Activated B cell treated with CpG ODN at 0.5 μM for 24 hours (primary cell): ENCODE data around the gene LY6G5C. TPM values are rescaled to one million over a fixed set of nuclear protein-coding genes. Genes with fewer than 3 reads are reported as not detected.
A peak's percentile ranks its signal among the peaks of the same experiment; 100 is the strongest.

Experiments used
- ATAC-seq: fragments of 200-7000 bp; cut with Tn5 transposase; one replicate; pipeline ENCODE4 v1.10.0; 2021; ENCODE audit warnings: low read depth, mild to moderate bottlenecking, moderate library complexity
- CTCF ChIA-PET: fragments of 350-600 bp; sonication (Branson Sonifier 250); formaldehyde crosslinking; loops from one replicate; lab custom pipeline; 2021; ENCODE audit warnings: antibody characterized with exemption; lab: Charles Lee
- POLR2A ChIA-PET: fragments of 350-600 bp; sonication (Branson Sonifier 250); formaldehyde crosslinking; loops from one replicate; lab custom pipeline; 2021; ENCODE audit warnings: antibody characterized with exemption; lab: Charles Lee
- DNase-seq: peaks from one replicate; pipeline ENCODE4 v3.0.0; 2022
- H3K27ac Mint-ChIP-seq: one replicate; pipeline ENCODE4 v1.8.0; 2020; ENCODE audit warnings: mixed read lengths
- H3K27me3 Mint-ChIP-seq: one replicate; pipeline ENCODE4 v1.8.0; 2021; ENCODE audit warnings: mixed read lengths
- H3K36me3 Mint-ChIP-seq: one replicate; pipeline ENCODE4 v1.8.0; 2021; ENCODE audit warnings: low read depth, mixed read lengths
- H3K4me1 Mint-ChIP-seq: one replicate; pipeline ENCODE4 v1.8.0; 2021; ENCODE audit warnings: mixed read lengths
- H3K4me3 Mint-ChIP-seq: one replicate; pipeline ENCODE4 v1.8.0; 2020; ENCODE audit warnings: mild to moderate bottlenecking, mixed read lengths
- H3K9me3 Mint-ChIP-seq: one replicate; pipeline ENCODE4 v1.8.0; 2020; ENCODE audit warnings: mixed read lengths
- intact Hi-C: fragments of 100-400 bp; cut with micrococcal nuclease; formaldehyde crosslinking; loops from one replicate; pipeline ENCODE4 v1.15.1; 2024
- total RNA-seq: library from RNA; stranded (reverse); gene quantifications from 2 replicates; pipeline ENCODE4 v1.2.3, GENCODE V29; 2022
- TF ChIP-seq, protein P1 (sequence below): fragments of 200-600 bp; IDR thresholded peaks from one replicate; pipeline ENCODE4 v1.8.0; 2022; ENCODE audit warnings: antibody characterized with exemption, mild to moderate bottlenecking

Gene LY6G5C
- total RNA-seq, 1 donor from 2014 or later, result 0.73 TPM

DNA sequence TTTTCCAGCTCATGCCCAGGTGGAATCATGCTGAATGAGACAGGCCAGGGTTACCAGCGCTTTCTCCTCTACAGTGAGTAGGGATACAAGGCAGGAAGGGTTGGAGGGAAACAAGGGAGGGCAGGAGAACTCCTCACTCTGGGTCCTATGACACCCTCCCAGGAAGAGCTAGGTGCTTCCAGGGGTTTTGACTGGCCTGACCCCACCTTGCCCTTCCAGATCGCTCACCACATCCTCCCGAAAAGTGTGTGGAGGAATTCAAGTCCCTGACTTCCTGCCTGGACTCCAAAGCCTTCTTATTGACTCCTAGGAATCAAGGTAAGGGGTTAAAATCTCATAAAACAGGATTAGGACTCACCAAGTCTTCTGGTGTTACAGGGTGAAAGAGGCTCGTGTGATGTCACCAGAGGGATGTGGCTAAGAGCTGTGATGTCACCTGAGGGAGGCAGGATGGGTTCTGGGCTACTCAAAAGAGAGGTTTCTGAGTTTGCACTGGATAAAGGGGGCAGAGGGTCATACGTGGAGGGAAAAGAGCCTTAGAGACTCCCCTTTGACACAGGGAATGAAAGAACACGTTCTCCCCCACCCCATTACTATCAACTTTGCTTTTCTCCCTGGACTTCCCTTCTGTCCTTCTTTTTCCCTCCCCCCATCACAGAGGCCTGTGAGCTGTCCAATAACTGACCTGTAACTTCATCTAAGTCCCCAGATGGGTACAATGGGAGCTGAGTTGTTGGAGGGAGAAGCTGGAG, 23.3 kb downstream of the LY6G5C start:
- peak overlapping the region; percentile 6 for H3K4me3 Mint-ChIP-seq
- ChIA-PET POLR2A (interaction anchor here (0.5 to 1.5 kb wide), 6 partner anchors 31 to 1879 kb away, joined by 3 to 5 read pairs (median 3); no protein-coding TSS in a partner anchor), CTCF (interaction anchor here (1.3 kb wide), 1 partner anchor 106 kb away, joined by 3 read pairs; no protein-coding TSS in a partner anchor)
- TF ChIP-seq, protein P1, sequence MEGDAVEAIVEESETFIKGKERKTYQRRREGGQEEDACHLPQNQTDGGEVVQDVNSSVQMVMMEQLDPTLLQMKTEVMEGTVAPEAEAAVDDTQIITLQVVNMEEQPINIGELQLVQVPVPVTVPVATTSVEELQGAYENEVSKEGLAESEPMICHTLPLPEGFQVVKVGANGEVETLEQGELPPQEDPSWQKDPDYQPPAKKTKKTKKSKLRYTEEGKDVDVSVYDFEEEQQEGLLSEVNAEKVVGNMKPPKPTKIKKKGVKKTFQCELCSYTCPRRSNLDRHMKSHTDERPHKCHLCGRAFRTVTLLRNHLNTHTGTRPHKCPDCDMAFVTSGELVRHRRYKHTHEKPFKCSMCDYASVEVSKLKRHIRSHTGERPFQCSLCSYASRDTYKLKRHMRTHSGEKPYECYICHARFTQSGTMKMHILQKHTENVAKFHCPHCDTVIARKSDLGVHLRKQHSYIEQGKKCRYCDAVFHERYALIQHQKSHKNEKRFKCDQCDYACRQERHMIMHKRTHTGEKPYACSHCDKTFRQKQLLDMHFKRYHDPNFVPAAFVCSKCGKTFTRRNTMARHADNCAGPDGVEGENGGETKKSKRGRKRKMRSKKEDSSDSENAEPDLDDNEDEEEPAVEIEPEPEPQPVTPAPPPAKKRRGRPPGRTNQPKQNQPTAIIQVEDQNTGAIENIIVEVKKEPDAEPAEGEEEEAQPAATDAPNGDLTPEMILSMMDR, result no peak
- no peaks in the 10 kb centered on the region for H3K9me3 Mint-ChIP-seq
- peak overlapping the region; percentile 36 for H3K27ac Mint-ChIP-seq
- H3K36me3 Mint-ChIP-seq, result peaks cover 48% of the 10 kb centered on the region
- ATAC-seq (no peak), DNase-seq (no peak)
- no peaks in the 10 kb centered on the region for H3K27me3 Mint-ChIP-seq
- intact Hi-C loops, result no loop called here
- peaks cover 69% of the 10 kb centered on the region for H3K4me1 Mint-ChIP-seq

DNA sequence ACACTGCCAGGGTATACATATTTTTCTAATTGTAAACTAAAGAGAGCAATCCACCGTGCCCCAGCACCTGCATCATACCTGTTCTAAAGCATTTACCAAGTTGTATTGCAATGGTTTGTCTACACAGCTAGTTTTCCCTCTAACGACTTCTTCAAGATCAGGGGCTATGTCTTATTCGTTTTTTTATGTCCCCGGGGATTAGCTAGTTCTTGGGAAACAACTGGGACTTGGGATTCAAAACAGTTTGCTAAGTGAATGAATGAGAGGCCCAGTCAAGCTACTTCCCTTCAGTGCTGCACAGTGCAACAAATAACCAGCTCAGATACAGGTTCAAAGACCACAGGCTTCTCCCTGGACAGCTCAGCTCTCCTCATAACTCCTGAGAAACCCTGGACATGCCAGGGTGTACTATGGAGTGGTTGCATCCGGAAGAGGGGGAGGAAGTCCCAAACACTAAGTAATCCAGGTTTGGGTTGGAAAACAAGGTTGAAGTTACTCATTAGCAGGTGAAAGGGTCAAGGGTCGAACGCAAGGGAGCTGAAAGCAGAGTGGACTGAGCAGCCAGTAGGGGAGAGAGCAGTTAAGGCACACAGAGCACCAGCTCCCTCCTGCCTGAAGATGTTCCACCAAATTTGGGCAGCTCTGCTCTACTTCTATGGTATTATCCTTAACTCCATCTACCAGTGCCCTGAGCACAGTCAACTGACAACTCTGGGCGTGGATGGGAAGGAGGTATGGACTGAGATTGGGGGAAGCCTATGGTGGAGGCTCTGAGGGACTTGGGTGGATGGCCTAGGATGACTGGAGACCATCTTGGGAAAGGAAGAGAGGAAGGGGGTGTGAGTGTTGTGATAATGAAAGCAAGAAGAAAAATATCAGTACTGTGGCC, 25.3 kb downstream of the LY6G5C start, which contains the start of gene APOM:
Gene APOM (plus strand): TSS at position 546 of the 889 bp plus-strand sequence. CDS start 73 bp downstream, at position 619.
- POLR2A ChIA-PET, result interaction anchor here (0.5 to 7.6 kb wide), 8 partner anchors 8 to 243 kb away, joined by 3 to 188 read pairs (median 3); partner anchors contain the start of genes ABHD16A, ATP6V1G2, C6orf47 and CSNK2B
- H3K36me3 Mint-ChIP-seq, result peaks cover 52% of the 10 kb centered on the region
- H3K9me3 Mint-ChIP-seq, result no peaks in the 10 kb centered on the region
- no peak within 1 kb of the TSS for H3K4me3 Mint-ChIP-seq
- H3K27ac Mint-ChIP-seq, result peak within 1 kb of the TSS; percentile 19
- no peaks in the 10 kb centered on the region for H3K27me3 Mint-ChIP-seq
- intact Hi-C loops, result no loop called here
- CTCF ChIA-PET, result no interaction called here
- DNase-seq (no peak), ATAC-seq (no peak)
- TF ChIP-seq, protein P1, result no peak
- peaks cover 70% of the 10 kb centered on the region for H3K4me1 Mint-ChIP-seq

DNA sequence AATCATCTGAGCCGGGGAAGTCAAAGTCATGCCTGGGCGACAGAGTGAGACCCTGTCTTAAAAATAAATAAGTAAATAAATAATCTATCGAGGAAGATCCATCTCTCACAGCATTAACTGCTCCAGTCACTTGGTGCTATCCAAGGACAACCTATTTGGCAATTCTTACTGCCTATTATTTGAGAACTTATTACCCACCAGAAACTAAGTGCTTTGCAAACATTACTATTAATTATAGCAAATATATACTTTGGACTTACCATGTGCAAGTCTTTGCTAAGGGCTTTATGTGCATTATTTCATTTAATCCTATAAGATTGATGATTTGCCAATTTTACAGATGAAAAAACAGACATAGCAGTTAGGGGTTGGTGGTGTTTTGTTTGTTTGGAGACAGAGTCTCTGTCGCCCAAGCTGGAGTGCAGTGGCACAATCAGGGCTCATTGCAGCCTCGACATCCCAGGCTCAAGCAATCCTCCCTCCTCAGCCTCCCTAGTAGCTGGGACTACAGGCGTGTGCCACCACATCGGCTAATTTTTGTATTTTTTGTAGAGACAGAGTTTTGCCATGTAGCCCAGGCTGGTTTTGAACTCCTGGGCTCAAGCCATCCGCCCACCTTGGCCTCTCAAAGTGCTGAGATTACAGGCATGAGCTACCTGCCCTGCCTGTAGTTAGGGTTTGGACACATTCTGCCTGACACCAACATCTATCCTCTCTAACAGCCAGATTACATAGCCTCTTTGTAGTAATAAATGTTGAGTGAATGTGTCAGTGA, 26.1 kb downstream of the LY6G5C start:
- Mint-ChIP-seq H3K27me3 (no peaks in the 10 kb centered on the region), H3K27ac (no peak overlapping the region), H3K4me3 (no peak overlapping the region), H3K36me3 (peaks cover 57% of the 10 kb centered on the region), H3K4me1 (peaks cover 64% of the 10 kb centered on the region), H3K9me3 (no peaks in the 10 kb centered on the region)
- intact Hi-C loops, result no loop called here
- CTCF ChIA-PET, result no interaction called here
- POLR2A ChIA-PET, result interaction anchor here (0.9 to 7.6 kb wide), 7 partner anchors 8 to 244 kb away, joined by 3 to 188 read pairs (median 11); partner anchors contain the start of genes ABHD16A, C6orf47, CSNK2B and DDX39B
- ATAC-seq (no peak), DNase-seq (no peak)
- TF ChIP-seq, protein P1, result no peak

DNA sequence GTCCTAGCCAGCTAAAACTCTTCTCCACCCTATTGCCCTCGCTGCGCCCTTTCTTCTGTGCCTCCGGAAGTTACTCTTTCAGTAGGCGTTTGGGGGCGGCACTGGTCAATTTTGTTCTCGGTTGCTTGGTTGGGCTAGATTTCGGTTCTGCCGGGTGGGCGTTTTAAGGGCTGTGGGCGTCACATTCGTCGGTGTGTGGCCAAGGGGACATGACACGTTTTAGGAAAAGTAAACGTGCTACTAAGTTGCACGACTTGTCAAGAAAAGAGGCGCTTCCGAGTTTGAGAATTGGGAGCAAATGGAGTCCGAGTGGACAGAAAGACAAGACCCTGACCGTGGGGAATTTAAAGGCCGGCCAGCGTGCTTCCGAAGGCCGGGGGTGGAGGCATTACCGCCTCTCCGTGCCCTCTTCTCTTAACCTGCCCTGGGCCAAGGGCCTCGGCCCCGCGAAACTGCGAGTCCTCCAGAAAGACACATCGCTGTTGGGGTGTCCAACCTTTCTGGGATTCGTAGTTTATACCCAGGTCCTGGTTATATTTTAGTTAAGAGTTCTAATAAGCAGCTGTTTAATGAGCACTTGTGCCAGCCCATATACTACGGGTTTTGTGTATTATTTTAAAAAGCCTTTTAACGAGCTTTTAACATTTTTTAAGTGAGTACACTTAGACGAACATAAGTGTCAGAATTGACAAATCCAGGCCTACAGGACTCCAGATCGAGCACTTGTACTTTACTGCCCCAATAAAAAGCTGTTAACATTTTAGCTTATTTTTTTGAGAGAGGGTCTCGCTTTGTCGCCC, 27.7 kb downstream of the LY6G5C start:
- intact Hi-C loops, result loop anchor here (1.0 to 2.0 kb wide), 14 partner anchors 7 to 210 kb away; partner anchors contain the start of genes ABHD16A, C6orf47, DDAH2 and HSPA1B
- POLR2A ChIA-PET, result interaction anchor here (0.6 to 7.6 kb wide), 48 partner anchors 10 to 1319 kb away, joined by 3 to 188 read pairs (median 5); partner anchors contain the start of genes ABHD16A, AIF1, ATP6V1G2 and C6orf47
- Mint-ChIP-seq H3K27me3 (no peaks in the 10 kb centered on the region), H3K4me1 (peaks cover 56% of the 10 kb centered on the region), H3K27ac (peak overlapping the region; percentile 100), H3K36me3 (peaks cover 67% of the 10 kb centered on the region), H3K9me3 (no peaks in the 10 kb centered on the region), H3K4me3 (peak overlapping the region; percentile 94)
- TF ChIP-seq, protein P1, result no peak
- no peak for DNase-seq
- CTCF ChIA-PET, result interaction anchor here (0.8 to 2.3 kb wide), 7 partner anchors 9 to 180 kb away, joined by 3 to 7 read pairs (median 4); partner anchors contain the start of genes ABHD16A and GPANK1
- peak; percentile 73 for ATAC-seq
